Loucy (cell line): Measurements from ENCODE around the gene AVL9.

Experiments used
- EZH2phosphoT487 ChIP-seq: fragments of 200-600 bp; IDR thresholded peaks from 2 replicates; pipeline ENCODE4 v1.6.1; 2018; ENCODE audit warnings: antibody characterized with exemption, mild to moderate bottlenecking, moderate library complexity, borderline replicate concordance
- TF ChIP-seq, protein P1 (sequence below): fragments of 200-600 bp; sonication (generic); conservative IDR thresholded peaks from 2 replicates; pipeline ENCODE4 v1.5.1; 2014; ENCODE audit warnings: mild to moderate bottlenecking, antibody characterized with exemption, low read length

DNA sequence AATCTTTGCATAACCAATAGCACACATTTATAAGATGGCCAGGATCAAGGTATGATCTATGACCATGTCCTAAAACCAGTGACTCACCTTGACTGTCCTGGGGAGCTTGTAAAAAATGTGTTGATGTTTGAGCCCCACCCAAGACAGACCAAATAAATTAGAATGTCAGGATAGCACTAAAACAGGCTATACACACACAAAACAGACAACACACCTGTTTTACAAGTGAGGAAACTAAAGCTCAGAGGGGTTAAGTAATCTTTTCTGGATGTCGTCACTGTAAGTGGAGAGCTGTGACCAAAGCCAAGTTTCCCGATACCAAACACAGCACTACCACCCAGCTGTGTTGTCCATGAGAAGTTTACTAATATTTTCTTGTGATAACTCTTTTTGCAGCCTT is 84.5 kb downstream of the AVL9 start:
- TF ChIP-seq, protein P1, sequence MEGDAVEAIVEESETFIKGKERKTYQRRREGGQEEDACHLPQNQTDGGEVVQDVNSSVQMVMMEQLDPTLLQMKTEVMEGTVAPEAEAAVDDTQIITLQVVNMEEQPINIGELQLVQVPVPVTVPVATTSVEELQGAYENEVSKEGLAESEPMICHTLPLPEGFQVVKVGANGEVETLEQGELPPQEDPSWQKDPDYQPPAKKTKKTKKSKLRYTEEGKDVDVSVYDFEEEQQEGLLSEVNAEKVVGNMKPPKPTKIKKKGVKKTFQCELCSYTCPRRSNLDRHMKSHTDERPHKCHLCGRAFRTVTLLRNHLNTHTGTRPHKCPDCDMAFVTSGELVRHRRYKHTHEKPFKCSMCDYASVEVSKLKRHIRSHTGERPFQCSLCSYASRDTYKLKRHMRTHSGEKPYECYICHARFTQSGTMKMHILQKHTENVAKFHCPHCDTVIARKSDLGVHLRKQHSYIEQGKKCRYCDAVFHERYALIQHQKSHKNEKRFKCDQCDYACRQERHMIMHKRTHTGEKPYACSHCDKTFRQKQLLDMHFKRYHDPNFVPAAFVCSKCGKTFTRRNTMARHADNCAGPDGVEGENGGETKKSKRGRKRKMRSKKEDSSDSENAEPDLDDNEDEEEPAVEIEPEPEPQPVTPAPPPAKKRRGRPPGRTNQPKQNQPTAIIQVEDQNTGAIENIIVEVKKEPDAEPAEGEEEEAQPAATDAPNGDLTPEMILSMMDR, result no peak
- no peak for TF ChIP-seq EZH2phosphoT487
